Prostate gland (tissue), 2 donors: ENCODE results near the gene GLIS1.

ENCODE experiments used
- POLR2A ChIP-seq: fragments of 450-650 bp; IDR thresholded peaks from one replicate; pipeline ENCODE4 v1.6.1; 2016; ENCODE audit warnings: antibody characterized with exemption, mild to moderate bottlenecking
- TF ChIP-seq, protein P1 (sequence below), 4 experiments: fragments of 200-600 bp in 2 of 4; fragments of 450-650 bp in 2 of 4; sonication (generic) in 2 of 4; IDR thresholded peaks; 1 replicate in 3 of 4; 2 replicates in 1 of 4; pipeline ENCODE4 v1.5.1; 2016 to 2019; ENCODE audit warnings: antibody characterized with exemption in 4 of 4, mild to moderate bottlenecking in 2 of 4, moderate library complexity in 2 of 4

DNA sequence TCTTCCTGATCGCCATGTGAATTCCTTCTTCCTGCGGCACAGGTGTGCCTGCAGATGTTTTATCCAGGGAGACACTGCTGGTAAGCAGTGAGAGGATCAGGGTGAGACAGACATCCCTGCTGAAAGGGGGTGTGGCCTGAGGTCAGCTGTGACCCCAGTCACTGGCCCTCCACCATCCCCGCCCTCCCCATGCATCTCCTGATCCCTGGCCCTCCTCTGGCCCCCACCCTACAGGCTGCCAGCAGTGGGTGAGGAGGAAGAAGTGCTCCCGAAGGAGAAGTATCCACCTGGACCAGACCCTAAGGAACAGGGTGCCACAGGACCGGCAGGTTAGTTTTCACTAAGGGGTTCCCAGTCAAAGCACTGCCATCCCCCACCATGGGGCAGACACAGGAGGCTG is 85.3 kb downstream of the GLIS1 start:
- TF ChIP-seq, protein P1, sequence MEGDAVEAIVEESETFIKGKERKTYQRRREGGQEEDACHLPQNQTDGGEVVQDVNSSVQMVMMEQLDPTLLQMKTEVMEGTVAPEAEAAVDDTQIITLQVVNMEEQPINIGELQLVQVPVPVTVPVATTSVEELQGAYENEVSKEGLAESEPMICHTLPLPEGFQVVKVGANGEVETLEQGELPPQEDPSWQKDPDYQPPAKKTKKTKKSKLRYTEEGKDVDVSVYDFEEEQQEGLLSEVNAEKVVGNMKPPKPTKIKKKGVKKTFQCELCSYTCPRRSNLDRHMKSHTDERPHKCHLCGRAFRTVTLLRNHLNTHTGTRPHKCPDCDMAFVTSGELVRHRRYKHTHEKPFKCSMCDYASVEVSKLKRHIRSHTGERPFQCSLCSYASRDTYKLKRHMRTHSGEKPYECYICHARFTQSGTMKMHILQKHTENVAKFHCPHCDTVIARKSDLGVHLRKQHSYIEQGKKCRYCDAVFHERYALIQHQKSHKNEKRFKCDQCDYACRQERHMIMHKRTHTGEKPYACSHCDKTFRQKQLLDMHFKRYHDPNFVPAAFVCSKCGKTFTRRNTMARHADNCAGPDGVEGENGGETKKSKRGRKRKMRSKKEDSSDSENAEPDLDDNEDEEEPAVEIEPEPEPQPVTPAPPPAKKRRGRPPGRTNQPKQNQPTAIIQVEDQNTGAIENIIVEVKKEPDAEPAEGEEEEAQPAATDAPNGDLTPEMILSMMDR (IDR thresholded peaks at IDR 0.05) = no peak
- TF ChIP-seq POLR2A = no peak
